ENCODE measurements around the gene FERMT2.

The FERMT2 gene

GRCh38 chr14:52862632-52863333, 88.1 kb downstream of the FERMT2 start:
- TF ChIP-seq ZFX (IDR thresholded peaks at IDR 0.05) (no peak), CTCF (conservative IDR thresholded peaks at IDR 0.05) (no peak)

GRCh38 chr14:52861403-52861802, 89.4 kb downstream of the FERMT2 start:
- TF ChIP-seq ZFX (IDR thresholded peaks at IDR 0.05) (no peak), CTCF (conservative IDR thresholded peaks at IDR 0.05) (no peak)
- H3K27ac ChIP-seq = no peak overlapping the region

More at GRCh38 chr14:52862632-52863333, 88.1 kb downstream of the FERMT2 start:
- no peak overlapping the region for H3K27ac ChIP-seq

- TF ChIP-seq ZFX (IDR thresholded peaks at IDR 0.05) (no peak), CTCF (conservative IDR thresholded peaks at IDR 0.05) (no peak)
- H3K27ac ChIP-seq = no peak overlapping the region
Measured at GRCh38 chr14:52860910-52861309, 89.9 kb downstream of the FERMT2 start.

GRCh38 chr14:52860209-52860608, 90.6 kb downstream of the FERMT2 start:
- no peak for TF ChIP-seq ZFX (IDR thresholded peaks at IDR 0.05)
- TF ChIP-seq CTCF (conservative IDR thresholded peaks at IDR 0.05) = no peak
- H3K27ac ChIP-seq = no peak overlapping the region

- TF ChIP-seq CTCF (conservative IDR thresholded peaks at IDR 0.05) = no peak
- TF ChIP-seq ZFX (IDR thresholded peaks at IDR 0.05) = no peak
- H3K27ac ChIP-seq = no peak overlapping the region
Measured at GRCh38 chr14:52856139-52856538, 94.7 kb downstream of the FERMT2 start.

GRCh38 chr14:52853522-52853854, 97.4 kb downstream of the FERMT2 start:
- peak overlapping the region; percentile 12; the same call in 1 of the 2 replicates for H3K27ac ChIP-seq

More at GRCh38 chr14:52853522-52853854, 97.4 kb downstream of the FERMT2 start:
- TF ChIP-seq ZFX (IDR thresholded peaks at IDR 0.05) = no peak
- no peak for TF ChIP-seq CTCF (conservative IDR thresholded peaks at IDR 0.05)

Measured in C4-2B (cell line).